ENCODE results near the gene CSRP1. TPM values are rescaled to one million over a fixed set of nuclear protein-coding genes. Genes with fewer than 3 reads are reported as not detected.
"Not testable (repeated sequence)": the region's sequence is repeated elsewhere in the genome, so short reads cannot be mapped to it uniquely, and the experiment has no call there.

The CSRP1 gene
- total RNA-seq, 1 donor from 2014 or later: 151 TPM

GRCh38 chr1:201538612-201539551 is 32.0 kb upstream of the CSRP1 start, which contains the start of gene NAV1:
Gene NAV1, plus strand, starts transcription at chr1:201539127. Its CDS starts 83,758 bp downstream, at chr1:201622885.
- peak; percentile 93 for DNase-seq (ENCODE audit: low spot score)

DNA sequence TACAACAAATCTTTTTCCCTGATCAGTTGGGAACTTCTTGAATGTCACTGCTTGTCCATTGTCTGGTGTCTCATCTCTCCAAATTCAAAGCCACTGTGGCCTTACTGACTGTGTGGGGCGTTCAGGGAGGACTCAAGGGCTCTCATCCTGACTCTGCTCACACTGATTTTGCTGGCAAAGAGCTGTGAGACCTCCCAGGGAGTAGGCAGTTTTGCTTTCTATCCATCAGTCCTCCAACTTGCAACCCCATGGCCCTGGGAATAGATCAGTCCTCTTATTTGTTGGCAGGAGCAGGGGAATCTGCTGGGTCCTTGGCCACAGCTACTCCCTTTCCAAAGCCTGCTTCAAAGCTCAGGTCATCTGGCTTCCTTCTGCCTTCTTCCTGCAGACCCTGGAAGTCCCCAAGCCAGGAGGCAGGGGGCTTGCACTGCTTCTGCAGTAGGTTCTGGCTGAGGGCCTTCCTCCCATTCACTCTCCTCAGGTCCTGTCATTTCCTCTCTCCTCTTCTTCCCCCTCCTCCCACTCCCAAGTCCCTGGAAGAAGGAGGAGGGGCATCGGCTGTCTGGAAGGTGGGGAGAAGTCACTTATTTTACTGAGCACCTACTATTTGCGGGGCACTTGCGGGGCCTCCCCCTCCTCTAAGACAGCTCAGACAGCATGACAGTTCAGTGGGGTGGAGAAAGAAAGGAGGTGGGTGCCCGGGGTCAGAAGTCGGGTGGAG is 31.1 kb upstream of the CSRP1 start:
- peak; percentile 81 for DNase-seq (ENCODE audit: low spot score)

DNA sequence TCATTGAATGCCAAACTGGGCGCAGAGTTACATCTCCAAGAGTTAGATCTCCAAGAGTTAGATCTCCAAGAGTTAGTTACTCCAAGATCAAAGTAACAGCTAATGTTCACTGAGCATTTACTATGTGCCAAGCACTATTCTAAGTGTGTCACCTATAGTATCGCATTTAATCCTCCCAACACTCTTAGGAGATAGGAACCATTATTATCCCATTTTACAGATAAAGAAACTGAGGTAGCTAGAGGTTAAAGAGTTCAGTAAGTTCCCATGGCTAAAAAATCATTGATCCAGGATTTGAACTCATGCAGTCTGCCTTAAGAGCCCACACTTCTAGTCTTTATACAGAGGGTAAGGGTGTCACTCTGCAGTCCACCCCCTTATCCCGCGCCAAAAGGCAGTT is 30.5 kb upstream of the CSRP1 start:
- no peak for DNase-seq (ENCODE audit: low spot score)

GRCh38 chr1:201537028-201537427 is 30.1 kb upstream of the CSRP1 start:
- no peak for DNase-seq (ENCODE audit: low spot score)

DNA sequence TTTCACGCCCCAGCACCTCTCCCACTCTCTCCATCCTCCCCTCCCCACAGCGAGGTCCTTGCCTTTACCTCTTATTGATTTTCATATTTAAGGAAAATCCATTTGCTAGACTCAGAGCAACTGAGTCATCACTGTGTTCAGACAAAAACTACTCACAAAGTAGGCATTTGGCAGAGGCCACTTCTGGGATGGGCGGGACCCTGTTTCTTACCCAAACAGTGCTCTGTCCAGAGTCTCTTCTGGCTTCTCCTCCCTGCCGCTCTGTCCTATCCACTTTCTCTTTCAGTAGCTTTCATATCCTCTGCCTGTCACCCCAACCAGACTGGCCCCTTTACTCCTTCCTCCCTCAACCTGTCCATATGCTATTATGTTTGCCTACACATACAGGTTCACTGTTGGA is 29.6 kb upstream of the CSRP1 start:
- DNase-seq (ENCODE audit: low spot score): no peak

GRCh38 chr1:201535919-201536245 is 29.0 kb upstream of the CSRP1 start:
- no peak for DNase-seq (ENCODE audit: low spot score)

GRCh38 chr1:201535046-201535918 is 28.4 kb upstream of the CSRP1 start:
- DNase-seq (ENCODE audit: low spot score): no peak

DNA sequence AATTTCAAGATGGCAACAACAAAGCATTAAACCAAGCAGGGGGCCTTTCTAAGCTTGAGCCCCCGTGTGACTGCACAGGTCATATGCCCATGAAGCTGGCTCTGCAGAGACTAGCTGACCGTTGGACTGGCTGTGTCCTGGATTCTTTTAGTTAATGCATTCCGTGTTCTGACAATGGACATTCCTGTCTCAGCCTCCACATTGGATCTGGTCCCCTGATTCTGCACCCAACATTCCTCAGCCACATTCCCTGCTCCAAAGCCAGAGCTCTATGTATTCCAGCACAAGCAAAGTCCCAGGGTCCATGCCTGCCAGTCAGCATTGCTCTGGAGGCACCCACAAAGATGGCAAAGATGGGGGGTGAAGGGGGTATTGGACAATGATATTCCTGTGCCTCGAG is 26.9 kb upstream of the CSRP1 start:
- no peak for DNase-seq (ENCODE audit: low spot score)

DNA sequence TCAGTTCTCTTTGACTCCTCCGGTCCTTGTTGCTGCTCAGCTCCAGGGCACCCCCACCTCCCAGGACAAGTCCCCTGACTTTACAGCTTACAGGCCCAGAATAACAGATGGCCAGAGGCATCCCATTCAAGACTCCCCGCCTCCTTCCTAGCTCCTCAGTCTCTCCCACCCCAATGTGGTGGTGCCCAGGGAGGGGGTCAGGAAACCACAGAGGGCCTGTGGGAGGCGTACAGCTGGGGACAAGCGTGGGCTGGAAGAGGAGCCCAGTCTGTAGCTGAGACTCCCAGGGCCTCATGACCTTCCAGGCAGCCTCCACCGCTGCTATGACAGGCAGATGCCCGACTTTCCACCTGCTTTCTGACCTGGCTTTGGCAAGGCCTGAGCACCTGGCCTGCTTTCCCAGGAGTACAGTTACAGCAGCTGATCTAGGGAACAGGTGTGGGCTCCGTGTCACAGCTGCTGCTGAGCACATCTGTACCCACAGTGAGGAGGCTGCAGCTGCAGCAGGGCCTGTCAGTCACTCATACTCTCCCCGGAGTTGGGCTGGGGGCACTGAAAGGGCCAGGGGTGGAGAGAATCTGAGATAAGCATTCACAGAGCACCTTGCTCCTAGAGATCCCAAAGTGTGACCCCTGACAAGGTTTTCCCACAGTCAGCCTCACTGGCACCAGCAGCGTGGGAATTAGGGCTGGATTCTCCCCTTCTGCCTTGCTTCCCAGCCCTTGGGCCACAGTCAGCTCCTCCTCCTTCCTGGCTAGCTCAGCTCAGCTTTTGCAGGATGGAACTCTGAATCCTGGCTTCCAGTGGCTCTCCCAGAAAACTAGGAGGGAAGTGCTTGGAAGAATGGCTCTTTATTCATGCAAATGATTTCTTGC is 24.9 kb upstream of the CSRP1 start:
- DNase-seq (ENCODE audit: low spot score): no peak

- no peak for DNase-seq (ENCODE audit: low spot score)
Measured at GRCh38 chr1:201530741-201531531, 24.0 kb upstream of the CSRP1 start.

GRCh38 chr1:201528631-201529252 is 21.8 kb upstream of the CSRP1 start:
- no peak for DNase-seq (ENCODE audit: low spot score)

DNA sequence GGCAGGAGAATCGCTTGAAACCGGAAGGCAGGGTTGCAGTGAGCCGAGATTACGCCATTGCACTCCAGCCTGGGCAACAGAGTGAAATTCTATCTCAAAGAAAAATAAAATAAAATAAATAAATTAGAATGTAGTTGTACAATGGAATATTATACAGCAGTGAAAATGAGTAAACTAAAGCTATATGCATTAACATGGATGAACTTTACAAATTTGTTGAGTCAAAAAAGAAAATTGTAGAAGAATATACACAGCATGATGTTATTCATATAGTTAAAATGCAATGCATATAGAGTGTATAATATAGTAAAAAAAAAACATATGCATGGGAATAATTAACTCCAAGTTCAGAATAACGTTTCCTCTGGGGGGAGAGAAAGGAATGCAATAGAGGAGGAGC is 21.0 kb upstream of the CSRP1 start:
- DNase-seq (ENCODE audit: low spot score): no peak

DNA sequence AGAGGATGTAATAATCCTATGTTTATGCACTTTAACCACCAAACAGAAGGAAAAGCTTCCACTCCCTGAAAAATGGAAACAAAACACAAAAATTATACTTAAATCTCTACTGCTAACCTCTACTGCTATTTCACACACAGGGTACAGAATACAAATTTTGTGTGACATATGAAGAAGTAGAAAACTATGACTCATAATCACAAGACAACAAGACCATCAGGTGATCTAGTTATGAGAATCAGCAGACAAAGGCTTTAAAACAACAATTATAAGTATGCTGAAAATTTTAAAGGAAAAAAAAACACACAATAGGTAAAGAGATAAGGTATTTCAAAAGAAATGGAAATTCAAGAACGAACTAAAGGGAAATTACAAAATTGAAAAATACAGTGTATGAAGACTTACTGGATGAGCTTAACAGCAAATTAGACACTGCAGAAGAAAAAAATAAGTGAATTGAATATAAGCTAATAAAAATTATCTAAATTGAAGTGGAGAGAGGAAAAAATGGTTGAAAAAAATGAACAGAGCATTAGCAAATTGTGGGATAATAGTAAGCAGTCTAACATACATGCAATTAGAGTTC is 18.4 kb upstream of the CSRP1 start:
- DNase-seq (ENCODE audit: low spot score): no peak

DNA sequence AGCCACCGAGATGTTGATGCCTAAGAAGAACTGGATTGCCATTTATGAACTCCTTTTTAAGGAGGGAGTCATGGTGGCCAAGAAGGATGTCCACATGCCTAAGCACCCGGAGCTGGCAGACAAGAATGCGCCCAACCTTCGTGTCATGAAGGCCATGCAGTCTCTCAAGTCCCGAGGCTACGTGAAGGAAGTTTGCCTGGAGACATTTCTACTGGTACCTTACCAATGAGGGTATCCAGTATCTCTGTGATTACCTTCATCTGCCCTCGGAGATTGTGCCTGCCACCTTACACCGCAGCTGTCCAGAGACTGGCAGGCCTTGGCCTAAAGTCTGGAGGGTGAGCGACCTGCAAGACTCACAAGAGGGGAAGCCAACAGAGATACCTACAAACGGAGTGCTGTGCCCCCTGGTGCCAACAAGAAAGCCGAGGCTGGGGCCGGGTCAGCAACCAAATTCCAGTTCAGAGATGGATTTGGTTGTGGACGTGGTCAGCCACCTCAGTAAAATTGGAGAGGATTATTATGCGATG is 13.2 kb upstream of the CSRP1 start:
- not testable (repeated sequence) for DNase-seq (ENCODE audit: low spot score)

- DNase-seq (ENCODE audit: low spot score): no peak
Measured at GRCh38 chr1:201518071-201518470, 11.1 kb upstream of the CSRP1 start.

- DNase-seq (ENCODE audit: low spot score): no peak
Measured at GRCh38 chr1:201517631-201518030, 10.7 kb upstream of the CSRP1 start.

- DNase-seq (ENCODE audit: low spot score): no peak
Measured at GRCh38 chr1:201516511-201517127, 9.7 kb upstream of the CSRP1 start.

DNA sequence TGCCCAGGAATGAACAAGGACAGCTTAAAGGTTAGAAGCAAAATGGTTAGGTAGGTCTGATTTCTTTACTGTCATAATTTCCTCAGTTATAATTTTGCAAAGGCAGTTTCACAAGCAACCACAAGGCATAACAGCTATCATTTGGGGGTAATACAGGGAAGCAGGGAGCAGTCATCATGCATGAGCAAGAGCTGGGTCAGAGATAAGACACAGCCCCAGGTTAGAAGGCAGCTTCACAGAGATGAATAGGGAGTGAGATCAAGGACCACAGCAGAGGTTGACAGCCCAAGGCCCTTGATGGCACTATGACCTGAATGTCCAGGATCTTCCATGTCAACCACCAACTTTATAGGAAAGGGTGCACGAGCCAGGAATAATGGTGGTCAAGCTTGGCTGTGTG is 9.0 kb upstream of the CSRP1 start:
- DNase-seq (ENCODE audit: low spot score): no peak
